ENCODE results near the gene OSBP2.

OSBP2 gene

GRCh38 chr22:30824711-30825110 is 130.0 kb downstream of the OSBP2 start:
- H3K4me1 ChIP-seq = no peaks in the 10 kb centered on the region
- in situ Hi-C loops (cut with MboI; ENCODE audit: low sequenced_read_pairs) = no loop called here
- peaks cover 23% of the 10 kb centered on the region for H3K27me3 ChIP-seq (ENCODE audit: low read depth)
- DNase-seq (ENCODE audit: low spot score in 2 of 2) = no peak
- H3K9me3 ChIP-seq = no peaks in the 10 kb centered on the region
- no peak overlapping the region for H3K4me3 ChIP-seq
- no peaks in the 10 kb centered on the region for H3K36me3 ChIP-seq (replicated peaks)

GRCh38 chr22:30825711-30826505 is 131.2 kb downstream of the OSBP2 start:
- H3K4me3 ChIP-seq = no peak overlapping the region
- peaks cover 23% of the 10 kb centered on the region for H3K27me3 ChIP-seq (ENCODE audit: low read depth)
- in situ Hi-C loops (cut with MboI; ENCODE audit: low sequenced_read_pairs) = no loop called here
- no peak for DNase-seq (ENCODE audit: low spot score in 2 of 2)
- no peaks in the 10 kb centered on the region for H3K36me3 ChIP-seq (replicated peaks)
- no peaks in the 10 kb centered on the region for H3K9me3 ChIP-seq
- H3K4me1 ChIP-seq = no peaks in the 10 kb centered on the region

- Histone ChIP-seq H3K36me3 (replicated peaks) (no peaks in the 10 kb centered on the region), H3K9me3 (no peaks in the 10 kb centered on the region), H3K27me3 (ENCODE audit: low read depth) (peaks cover 21% of the 10 kb centered on the region), H3K4me3 (no peak overlapping the region), H3K4me1 (no peaks in the 10 kb centered on the region)
- in situ Hi-C loops (cut with MboI; ENCODE audit: low sequenced_read_pairs) = no loop called here
- DNase-seq (ENCODE audit: low spot score in 2 of 2) = no peak
Observed at GRCh38 chr22:30826670-30827355, 132.1 kb downstream of the OSBP2 start.

- in situ Hi-C loops (cut with MboI; ENCODE audit: low sequenced_read_pairs) = no loop called here
- Histone ChIP-seq H3K9me3 (no peaks in the 10 kb centered on the region), H3K27me3 (ENCODE audit: low read depth) (peaks cover 13% of the 10 kb centered on the region), H3K4me1 (no peaks in the 10 kb centered on the region), H3K36me3 (replicated peaks) (no peaks in the 10 kb centered on the region), H3K4me3 (no peak overlapping the region)
- no peak for DNase-seq (ENCODE audit: low spot score in 2 of 2)
Observed at GRCh38 chr22:30827646-30828045, 133.0 kb downstream of the OSBP2 start.

GRCh38 chr22:30828187-30829155 is 133.8 kb downstream of the OSBP2 start:
- no peak for DNase-seq (ENCODE audit: low spot score in 2 of 2)
- Histone ChIP-seq H3K27me3 (ENCODE audit: low read depth) (peaks cover 5% of the 10 kb centered on the region; the same call in 1 of the 2 replicates), H3K36me3 (replicated peaks) (no peaks in the 10 kb centered on the region), H3K9me3 (no peaks in the 10 kb centered on the region), H3K4me1 (no peaks in the 10 kb centered on the region), H3K4me3 (no peak overlapping the region)
- in situ Hi-C loops (cut with MboI; ENCODE audit: low sequenced_read_pairs) = no loop called here

GRCh38 chr22:30829901-30830550 is 135.4 kb downstream of the OSBP2 start:
- Histone ChIP-seq H3K36me3 (replicated peaks) (no peaks in the 10 kb centered on the region), H3K4me1 (no peaks in the 10 kb centered on the region), H3K4me3 (no peak overlapping the region), H3K27me3 (ENCODE audit: low read depth) (no peaks in the 10 kb centered on the region), H3K9me3 (no peaks in the 10 kb centered on the region)
- DNase-seq (ENCODE audit: low spot score in 2 of 2) = no peak
- in situ Hi-C loops (cut with MboI; ENCODE audit: low sequenced_read_pairs) = no loop called here

- H3K4me3 ChIP-seq = no peak overlapping the region
- no peak for DNase-seq (ENCODE audit: low spot score in 2 of 2)
- H3K4me1 ChIP-seq = no peaks in the 10 kb centered on the region
- in situ Hi-C loops (cut with MboI; ENCODE audit: low sequenced_read_pairs) = no loop called here
- H3K27me3 ChIP-seq (ENCODE audit: low read depth) = no peaks in the 10 kb centered on the region
- H3K36me3 ChIP-seq (replicated peaks) = no peaks in the 10 kb centered on the region
- no peaks in the 10 kb centered on the region for H3K9me3 ChIP-seq
Observed at GRCh38 chr22:30830907-30831306, 136.2 kb downstream of the OSBP2 start.

- H3K27me3 ChIP-seq (ENCODE audit: low read depth) = no peaks in the 10 kb centered on the region
- H3K4me1 ChIP-seq = no peaks in the 10 kb centered on the region
- no peak for DNase-seq (ENCODE audit: low spot score in 2 of 2)
- in situ Hi-C loops (cut with MboI; ENCODE audit: low sequenced_read_pairs) = no loop called here
- H3K9me3 ChIP-seq = no peaks in the 10 kb centered on the region
- no peak overlapping the region for H3K4me3 ChIP-seq
- H3K36me3 ChIP-seq (replicated peaks) = no peaks in the 10 kb centered on the region
Observed at GRCh38 chr22:30832407-30832987, 137.8 kb downstream of the OSBP2 start.

GRCh38 chr22:30833322-30833721 is 138.6 kb downstream of the OSBP2 start:
- Histone ChIP-seq H3K9me3 (no peaks in the 10 kb centered on the region), H3K27me3 (ENCODE audit: low read depth) (no peaks in the 10 kb centered on the region), H3K36me3 (replicated peaks) (no peaks in the 10 kb centered on the region), H3K4me3 (no peak overlapping the region), H3K4me1 (no peaks in the 10 kb centered on the region)
- DNase-seq (ENCODE audit: low spot score in 2 of 2) = no peak
- in situ Hi-C loops (cut with MboI; ENCODE audit: low sequenced_read_pairs) = no loop called here

- DNase-seq (ENCODE audit: low spot score in 2 of 2) = no peak
- no peaks in the 10 kb centered on the region for H3K9me3 ChIP-seq
- no peaks in the 10 kb centered on the region for H3K4me1 ChIP-seq
- no peaks in the 10 kb centered on the region for H3K27me3 ChIP-seq (ENCODE audit: low read depth)
- in situ Hi-C loops (cut with MboI; ENCODE audit: low sequenced_read_pairs) = no loop called here
- H3K36me3 ChIP-seq (replicated peaks) = no peaks in the 10 kb centered on the region
- no peak overlapping the region for H3K4me3 ChIP-seq
Observed at GRCh38 chr22:30837531-30837930, 142.9 kb downstream of the OSBP2 start.

- in situ Hi-C loops (cut with MboI; ENCODE audit: low sequenced_read_pairs) = no loop called here
- Histone ChIP-seq H3K4me3 (no peak overlapping the region), H3K27me3 (ENCODE audit: low read depth) (no peaks in the 10 kb centered on the region), H3K4me1 (no peaks in the 10 kb centered on the region), H3K36me3 (replicated peaks) (no peaks in the 10 kb centered on the region), H3K9me3 (no peaks in the 10 kb centered on the region)
- no peak for DNase-seq (ENCODE audit: low spot score in 2 of 2)
Observed at GRCh38 chr22:30838111-30838510, 143.4 kb downstream of the OSBP2 start.

GRCh38 chr22:30841273-30841672 is 146.6 kb downstream of the OSBP2 start:
- Histone ChIP-seq H3K9me3 (no peaks in the 10 kb centered on the region), H3K4me1 (no peaks in the 10 kb centered on the region), H3K4me3 (no peak overlapping the region), H3K27me3 (ENCODE audit: low read depth) (no peaks in the 10 kb centered on the region), H3K36me3 (replicated peaks) (no peaks in the 10 kb centered on the region)
- DNase-seq (ENCODE audit: low spot score in 2 of 2) = peak in 1 of 2 experiments; percentile 64
- in situ Hi-C loops (cut with MboI; ENCODE audit: low sequenced_read_pairs) = no loop called here

GRCh38 chr22:30843245-30843644 is 148.6 kb downstream of the OSBP2 start:
- Histone ChIP-seq H3K9me3 (no peaks in the 10 kb centered on the region), H3K4me1 (no peaks in the 10 kb centered on the region), H3K4me3 (no peak overlapping the region), H3K27me3 (ENCODE audit: low read depth) (no peaks in the 10 kb centered on the region; the same call in 1 of the 2 replicates), H3K36me3 (replicated peaks) (no peaks in the 10 kb centered on the region)
- in situ Hi-C loops (cut with MboI; ENCODE audit: low sequenced_read_pairs) = no loop called here
- DNase-seq (ENCODE audit: low spot score in 2 of 2) = no peak
